GM21825 (cell line): ENCODE data around the gene FOXP4.

ENCODE experiments used
- ATAC-seq: cut with Tn5 transposase; IDR thresholded peaks from one replicate; pipeline ENCODE4 v1.9.1; 2021; ENCODE audit warnings: mild to moderate bottlenecking, moderate library complexity; ENCODE audit not compliant: unreplicated experiment

FOXP4 gene

DNA sequence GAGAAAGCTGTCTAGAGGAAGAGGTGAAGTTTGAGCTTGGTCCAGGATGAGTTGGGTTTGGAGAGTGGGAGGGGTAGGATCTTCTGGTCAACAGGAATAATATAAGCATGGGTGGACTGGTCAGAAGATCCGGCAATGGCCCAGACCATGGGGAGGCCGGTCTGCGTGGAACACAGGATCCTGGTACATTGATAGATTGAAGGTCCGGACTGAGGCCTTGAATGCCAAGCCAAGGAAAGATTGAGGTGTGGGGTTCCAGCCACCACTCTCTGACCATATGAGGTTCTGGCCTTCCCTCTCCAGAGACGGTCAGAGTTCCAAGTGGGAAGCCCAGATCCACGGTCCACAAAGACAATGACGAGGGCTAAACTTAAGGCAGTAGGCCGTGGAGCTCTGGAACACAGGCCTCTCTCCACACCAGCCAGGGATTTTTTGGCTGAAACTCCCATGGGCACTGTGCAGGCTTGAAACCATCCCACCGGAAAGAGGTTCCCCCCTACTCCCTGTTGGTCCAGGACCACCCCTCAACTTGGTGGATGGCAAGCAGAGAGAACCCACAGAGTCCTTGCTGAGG is 95.3 kb downstream of the FOXP4 start:
- no peak for ATAC-seq

DNA sequence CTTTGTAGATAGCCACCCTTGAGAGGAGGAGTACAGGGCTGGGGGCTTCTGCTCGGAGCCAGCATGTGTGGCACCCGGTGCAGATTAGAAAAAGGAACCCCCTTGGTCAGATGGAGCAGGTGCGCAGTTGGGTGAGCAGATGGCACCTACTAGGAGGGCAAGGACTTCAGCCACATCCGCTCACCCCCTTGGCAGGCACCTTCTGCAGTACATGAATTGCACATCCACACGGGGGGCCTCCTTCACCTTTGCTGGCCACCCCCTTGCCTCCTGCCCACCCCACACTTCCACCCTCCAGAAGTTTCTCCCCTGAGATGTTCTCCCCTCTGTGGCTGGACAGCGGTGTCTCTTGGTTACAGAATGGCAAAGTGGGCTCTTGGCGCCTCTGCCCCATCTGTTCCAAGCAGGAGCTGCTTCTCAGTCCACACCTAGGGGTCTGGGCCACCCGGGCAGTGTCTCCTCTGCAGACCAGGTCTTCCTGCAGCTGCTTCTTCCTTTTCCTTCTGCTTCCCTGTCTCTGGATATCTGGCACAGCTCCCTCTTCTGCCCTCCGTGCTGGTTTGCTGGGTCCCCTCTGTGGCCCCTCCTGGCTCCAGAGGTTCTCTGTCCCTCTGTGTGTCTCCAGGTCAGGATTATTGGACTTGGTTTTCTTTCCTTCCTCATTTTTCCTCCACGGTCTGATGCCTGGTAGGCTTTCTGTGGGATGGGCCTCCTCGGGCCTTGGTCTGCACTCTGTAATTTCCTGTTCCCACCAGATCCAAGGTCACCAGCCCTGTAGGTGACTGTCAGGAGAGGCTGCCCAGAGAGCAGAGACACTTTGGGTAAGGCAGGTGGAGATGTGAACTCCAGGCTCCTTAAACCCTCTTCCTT is 96.1 kb downstream of the FOXP4 start:
- no peak for ATAC-seq

DNA sequence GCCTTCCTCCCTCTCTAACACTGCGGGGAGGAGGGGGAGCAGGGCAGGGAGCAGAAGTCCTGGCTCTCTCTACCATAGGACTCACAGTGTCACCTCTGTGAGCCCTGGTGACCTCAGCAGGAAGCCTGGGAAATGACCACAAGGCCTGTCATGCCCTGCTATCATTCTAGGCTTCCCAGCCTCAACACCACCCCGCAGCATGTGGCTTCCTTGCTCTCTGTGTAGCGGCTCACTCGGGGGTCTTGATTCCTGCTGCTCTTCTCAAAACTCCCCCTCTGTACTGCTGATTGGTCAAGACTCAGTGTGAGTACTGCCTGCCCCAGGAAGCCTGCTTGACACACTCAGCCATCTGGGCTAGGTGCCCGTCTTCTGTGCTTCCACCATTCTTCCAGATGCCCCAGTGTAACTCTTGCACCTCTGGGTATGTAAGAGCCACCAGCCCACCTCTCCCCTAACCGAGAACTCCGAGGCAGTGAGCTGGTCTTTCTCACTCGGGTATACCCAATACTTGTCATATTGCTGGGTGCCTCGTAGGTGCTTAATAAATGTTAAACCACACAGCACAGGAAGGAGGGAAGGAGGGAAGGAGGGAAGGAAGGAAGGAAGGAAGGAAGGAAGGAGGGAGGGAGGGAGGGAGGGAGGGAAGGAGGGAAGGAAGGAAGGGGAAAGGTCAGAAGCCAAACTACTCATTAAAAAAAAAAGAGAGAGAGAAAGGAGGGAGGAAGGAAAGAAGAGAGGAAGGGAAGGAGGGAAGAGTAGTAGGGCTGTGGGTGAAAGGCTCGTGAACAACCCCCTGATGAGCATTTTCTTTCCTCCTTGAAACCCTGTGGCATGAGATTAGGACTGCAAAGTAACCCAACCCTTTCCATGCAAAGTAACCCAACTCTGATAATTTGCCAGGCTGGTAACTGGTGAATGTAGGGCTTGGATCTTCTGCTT is 97.0 kb downstream of the FOXP4 start:
- no peak for ATAC-seq

DNA sequence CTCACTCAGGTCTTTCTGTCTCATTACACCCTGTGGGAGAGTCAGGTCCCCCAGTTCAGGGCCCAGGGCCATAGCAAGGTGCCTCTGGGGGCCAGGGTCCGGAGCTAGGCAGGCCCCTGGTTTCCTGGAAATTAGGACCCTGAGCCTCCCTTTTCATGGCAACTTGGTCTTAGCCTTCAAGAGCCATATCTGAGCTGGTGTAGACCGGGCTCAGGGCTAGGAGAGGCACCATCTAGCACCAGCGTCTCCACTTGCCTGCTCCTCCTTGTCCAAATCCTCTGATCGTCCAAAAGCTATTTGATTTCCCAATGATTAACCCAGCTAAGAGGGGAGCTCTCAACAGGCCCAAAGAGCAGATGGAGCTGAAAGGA is 97.7 kb downstream of the FOXP4 start:
- ATAC-seq: no peak

DNA sequence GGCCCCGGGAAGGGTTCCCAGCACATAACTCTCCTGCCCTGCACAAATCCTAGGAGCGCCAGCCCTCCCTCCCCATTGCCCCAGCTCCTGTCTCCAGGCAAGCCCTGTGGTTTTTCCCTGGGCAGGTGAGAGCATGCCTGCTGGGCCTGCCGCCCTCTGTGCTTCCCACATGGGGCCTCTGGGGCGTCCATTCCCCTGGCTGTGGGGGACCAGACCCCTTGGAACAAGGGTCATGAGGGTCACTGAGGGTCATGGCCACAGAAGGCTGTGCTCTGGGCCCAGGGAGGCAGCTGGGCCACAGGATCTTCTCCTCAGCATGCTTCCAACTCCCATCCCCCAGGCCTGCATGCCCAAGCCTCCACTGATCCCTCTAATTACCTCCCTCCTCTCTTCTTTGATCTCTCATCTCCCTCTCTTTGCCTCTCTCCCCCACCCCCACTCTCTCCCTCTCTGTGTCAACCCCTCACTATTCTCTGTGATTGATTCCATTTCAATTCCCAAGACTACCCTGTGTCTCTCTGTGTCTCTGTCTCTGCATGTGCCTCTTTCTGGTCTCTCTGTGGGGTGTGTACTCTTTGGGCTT is 98.2 kb downstream of the FOXP4 start:
- no peak for ATAC-seq

DNA sequence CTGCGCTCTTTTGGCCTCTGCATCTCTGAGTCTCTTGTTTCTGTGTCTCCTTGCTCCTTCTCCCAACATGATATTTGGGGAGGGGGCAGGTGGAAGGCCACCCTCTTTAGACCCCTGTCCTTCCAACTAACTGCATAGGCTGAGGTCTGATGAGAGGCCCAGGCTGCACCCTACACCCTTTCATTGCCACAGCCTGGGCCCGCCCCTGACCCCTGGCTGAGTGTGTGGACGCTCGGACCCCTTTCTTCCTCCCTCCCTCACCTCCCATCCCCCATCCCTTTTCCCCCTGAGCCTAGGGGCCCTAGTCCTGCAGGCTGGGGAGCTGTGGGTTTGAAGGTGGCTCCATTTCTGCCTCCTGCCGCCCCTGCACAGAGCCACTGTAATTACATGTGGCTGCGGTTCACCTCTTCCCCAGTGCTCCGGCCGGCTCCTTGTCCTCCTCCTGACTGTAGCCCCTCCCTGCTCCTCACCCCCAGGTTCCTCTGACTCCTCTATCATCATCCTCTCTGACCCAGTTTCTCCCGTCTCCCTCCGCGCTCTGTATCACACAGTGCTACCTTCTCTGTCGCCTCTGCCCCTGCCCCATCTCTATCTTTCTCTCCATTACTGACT is 98.9 kb downstream of the FOXP4 start:
- ATAC-seq: no peak

DNA sequence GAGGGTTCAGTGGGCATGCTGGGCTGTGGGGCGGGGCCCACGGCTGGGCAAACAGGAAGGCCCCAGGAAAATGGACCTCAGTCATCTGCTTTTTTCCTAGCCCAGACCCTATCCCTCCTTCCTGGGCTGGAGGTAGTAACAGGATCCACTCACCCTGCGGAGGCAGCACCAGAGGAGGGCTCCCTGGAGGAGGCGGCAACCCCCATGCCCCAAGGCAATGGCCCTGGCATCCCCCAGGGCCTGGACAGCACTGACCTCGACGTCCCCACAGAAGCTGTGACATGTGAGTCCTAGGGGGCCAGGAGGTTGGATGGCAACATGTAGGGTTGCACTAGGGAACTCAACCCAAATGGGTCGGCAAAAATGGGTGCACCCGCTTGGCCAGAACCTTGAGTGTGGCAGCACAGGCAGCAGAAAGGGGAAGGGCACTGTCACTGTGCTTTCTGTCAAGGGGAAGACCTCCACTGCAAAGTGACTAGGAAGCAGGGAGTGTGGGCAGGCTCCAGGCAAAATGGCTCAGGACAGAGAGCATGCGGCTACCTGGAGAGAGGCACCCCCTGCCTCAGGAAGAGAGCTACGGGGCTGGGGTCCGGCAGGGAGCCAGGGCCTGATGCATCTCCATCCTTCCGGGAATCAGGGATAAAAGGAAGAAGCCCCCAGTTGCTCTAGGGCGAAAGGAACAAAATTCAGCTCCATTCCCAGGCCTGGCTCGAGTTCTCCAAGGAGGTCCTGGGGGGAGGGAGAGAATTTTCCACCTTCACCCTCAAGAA is 100.0 kb downstream of the FOXP4 start:
- ATAC-seq: no peak

DNA sequence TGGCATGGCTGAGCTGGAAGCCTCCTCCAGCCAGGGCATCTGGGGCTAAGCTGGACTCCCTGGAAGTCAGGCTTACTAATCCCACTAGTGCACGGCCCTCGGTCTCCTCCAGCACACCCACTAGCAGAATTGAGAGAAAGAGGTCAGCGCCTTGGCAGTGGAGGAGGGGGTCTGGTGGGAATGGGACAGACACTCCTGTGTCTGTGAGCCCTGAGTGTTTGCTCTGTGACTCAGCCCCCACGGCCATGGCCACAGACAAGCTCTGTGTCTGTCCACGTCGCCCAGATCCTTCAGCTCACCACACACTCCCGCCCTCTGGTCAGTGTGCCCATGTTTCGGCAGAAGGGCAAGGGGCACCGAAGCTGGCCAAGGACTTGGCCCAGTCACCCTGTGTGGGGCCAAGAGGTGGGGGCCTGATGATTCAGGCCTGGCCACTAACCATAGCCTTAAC is 100.9 kb downstream of the FOXP4 start:
- no peak for ATAC-seq

DNA sequence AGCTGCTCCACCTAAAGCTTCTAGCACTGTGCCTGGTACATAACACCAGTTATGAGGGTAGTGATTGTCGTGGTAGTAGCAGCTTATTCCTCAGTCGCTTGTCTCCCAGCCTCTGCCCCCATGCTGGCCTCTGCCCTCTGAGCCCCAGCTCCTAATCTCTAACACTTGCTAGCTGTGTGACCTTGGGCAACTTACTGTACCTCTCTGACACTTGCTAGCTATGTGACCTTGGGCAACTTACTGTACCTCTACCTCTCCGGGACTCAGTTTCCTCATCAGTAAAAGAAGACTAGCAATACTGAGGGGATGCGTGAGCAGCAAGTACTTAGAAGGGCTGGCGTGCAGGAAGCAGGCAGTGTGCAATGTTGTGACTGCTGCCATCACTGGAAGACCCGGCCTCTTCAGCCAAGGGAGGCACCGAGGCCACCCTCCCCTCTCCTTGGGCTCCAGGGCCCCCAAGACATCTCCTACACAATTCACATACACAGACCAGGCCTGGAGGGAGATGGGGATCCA is 101.9 kb downstream of the FOXP4 start:
- no peak for ATAC-seq

DNA sequence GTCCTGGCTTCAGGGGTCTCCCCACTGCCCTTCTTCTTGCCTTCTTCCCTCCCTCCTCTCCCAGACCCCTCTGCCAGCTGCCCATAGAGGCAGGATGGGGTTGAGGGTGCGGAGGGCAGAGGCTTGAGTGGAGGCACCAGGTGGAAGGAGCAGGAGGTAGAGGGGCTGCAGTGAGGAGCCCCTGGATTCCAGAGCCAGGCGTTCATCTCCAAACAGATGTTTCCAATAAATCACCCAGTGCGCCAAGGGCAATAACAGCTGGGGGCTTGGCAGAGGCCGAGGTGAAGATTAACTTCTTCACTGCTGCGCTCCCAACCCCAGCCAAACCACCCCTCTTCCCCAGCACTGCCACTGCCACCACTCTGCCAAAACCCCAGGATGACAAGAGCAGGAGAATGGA is 102.7 kb downstream of the FOXP4 start:
- ATAC-seq: no peak

DNA sequence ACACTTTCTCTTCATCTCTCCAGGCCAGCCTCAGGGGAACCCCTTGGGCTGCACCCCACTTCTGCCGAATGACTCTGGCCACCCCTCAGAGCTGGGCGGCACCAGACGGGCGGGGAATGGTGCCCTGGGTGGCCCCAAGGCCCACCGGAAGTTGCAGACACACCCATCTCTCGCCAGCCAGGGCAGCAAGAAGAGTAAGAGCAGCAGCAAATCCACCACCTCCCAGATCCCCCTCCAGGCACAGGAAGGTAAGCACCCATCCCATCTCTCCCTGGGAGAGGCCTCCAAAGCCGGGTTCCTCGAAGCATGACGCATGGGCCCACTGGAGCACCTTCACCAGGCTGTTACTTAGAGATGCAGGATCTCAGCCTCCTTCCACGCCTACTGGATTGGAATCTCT is 103.4 kb downstream of the FOXP4 start:
- no peak for ATAC-seq

DNA sequence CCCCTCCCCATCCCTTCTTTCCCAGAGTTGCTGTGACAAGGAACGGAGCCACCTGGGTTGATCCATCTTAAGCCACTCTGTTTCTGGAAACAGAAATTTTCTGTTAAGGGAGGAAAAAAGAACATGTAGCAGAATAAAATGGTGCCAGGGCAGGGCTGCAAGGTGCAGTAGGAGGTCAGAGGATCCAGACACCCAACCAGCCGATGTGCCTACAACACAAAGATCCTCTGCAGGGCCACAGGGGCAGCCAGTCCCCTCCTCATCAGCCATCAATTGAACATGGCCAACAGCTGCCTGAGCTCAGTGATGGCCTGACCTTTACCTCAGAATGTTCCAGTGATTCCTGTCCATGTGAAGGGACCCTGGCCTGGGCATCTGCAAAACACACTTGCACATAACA is 103.9 kb downstream of the FOXP4 start:
- no peak for ATAC-seq

DNA sequence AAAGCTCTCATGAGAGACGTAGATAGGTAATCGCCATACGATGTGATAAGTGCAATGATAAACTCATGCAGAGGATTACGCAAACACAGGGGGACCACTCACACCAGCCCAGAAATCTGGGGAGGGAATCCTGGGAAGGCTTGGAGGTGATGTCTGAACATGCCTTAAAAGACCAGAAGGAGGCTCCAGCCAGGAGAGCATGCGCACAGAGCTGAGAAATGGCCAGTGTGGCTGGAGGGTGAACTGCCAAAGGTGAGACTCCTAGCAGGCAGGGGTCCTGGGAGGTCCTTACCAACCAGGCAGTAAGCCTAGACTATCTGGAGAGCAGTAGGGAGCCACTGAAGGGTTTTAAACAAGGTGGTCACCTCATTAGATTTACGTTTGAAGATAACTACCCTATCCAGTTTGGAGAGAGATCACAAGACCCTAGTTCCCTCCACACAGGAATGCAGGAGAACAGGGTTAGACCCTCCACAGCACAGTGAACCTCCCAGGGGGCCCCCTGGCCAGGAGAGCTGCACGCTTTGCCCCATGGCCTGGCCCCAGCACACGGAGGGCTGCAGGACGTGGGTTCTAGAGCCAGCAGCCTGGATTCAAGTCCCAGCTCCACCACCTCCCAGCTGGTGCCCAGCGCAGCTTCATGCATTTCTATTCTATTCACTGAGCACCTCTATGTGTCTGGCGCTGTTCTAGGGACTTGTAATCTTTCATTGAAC is 105.2 kb downstream of the FOXP4 start:
- ATAC-seq: no peak
